H9 (cell line): Measurements from ENCODE around the gene ZFP92. TPM values are rescaled to one million over a fixed set of nuclear protein-coding genes. Genes with fewer than 3 reads are reported as not detected.
"Not testable (repeated sequence)": the region's sequence is repeated elsewhere in the genome, so short reads cannot be mapped to it uniquely, and the experiment has no call there.

Experiments used
- DNase-seq: peaks from one replicate; pipeline ENCODE4 v3.0.0-alpha.2; 2017
- H2AFZ ChIP-seq: one replicate; pipeline ENCODE4 v1.6.1; 2013; ENCODE audit warnings: mild to moderate bottlenecking, low read length, control low read depth, moderate library complexity
- H2AK5ac ChIP-seq: 2 replicates; pipeline ENCODE4 v1.6.1; 2013; ENCODE audit warnings: low read length, control low read depth, mixed read lengths; ENCODE audit not compliant: insufficient read length
- H2BK120ac ChIP-seq: one replicate; pipeline ENCODE4 v1.6.1; 2013; ENCODE audit warnings: low read depth, mild to moderate bottlenecking, low read length, control low read depth, inconsistent platforms; ENCODE audit not compliant: poor library complexity, severe bottlenecking
- H2BK12ac ChIP-seq: 2 replicates; pipeline ENCODE4 v1.6.1; 2013; ENCODE audit warnings: low read length, control low read depth, mixed read lengths, low read depth; ENCODE audit not compliant: insufficient read length
- H2BK15ac ChIP-seq: 2 replicates; pipeline ENCODE4 v1.6.1; 2013; ENCODE audit warnings: low read depth, low read length, control low read depth
- H2BK20ac ChIP-seq: one replicate; pipeline ENCODE4 v1.6.1; 2013; ENCODE audit warnings: low read depth, mild to moderate bottlenecking, low read length, control low read depth, inconsistent platforms; ENCODE audit not compliant: poor library complexity, severe bottlenecking
- H2BK5ac ChIP-seq: 2 replicates; pipeline ENCODE4 v1.6.1; 2013; ENCODE audit warnings: low read length, control low read depth, mixed read lengths; ENCODE audit not compliant: insufficient read length
- H3K14ac ChIP-seq: 2 replicates; pipeline ENCODE4 v1.6.1; 2013; ENCODE audit warnings: low read length, control low read depth; ENCODE audit not compliant: insufficient read depth
- H3K18ac ChIP-seq: 2 replicates; pipeline ENCODE4 v1.6.1; 2013; ENCODE audit warnings: low read depth, mild to moderate bottlenecking, mixed read lengths, low read length, control low read depth; ENCODE audit not compliant: insufficient read length
- H3K23ac ChIP-seq: 2 replicates; pipeline ENCODE4 v1.6.1; 2013; ENCODE audit warnings: low read length, control low read depth, mixed read lengths, low read depth; ENCODE audit not compliant: insufficient read length
- H3K23me2 ChIP-seq: 2 replicates; pipeline ENCODE4 v1.6.1; 2013; ENCODE audit warnings: low read depth, mild to moderate bottlenecking, mixed read lengths, low read length, control low read depth; ENCODE audit not compliant: insufficient read length, poor library complexity, severe bottlenecking
- H3K27ac ChIP-seq: 2 replicates; pipeline ENCODE4 v1.5.1; 2013; ENCODE audit warnings: low read length, control low read depth, mixed read lengths, low read depth; ENCODE audit not compliant: insufficient read length
- H3K27me3 ChIP-seq: 2 replicates; pipeline ENCODE4 v1.6.1; 2013; ENCODE audit warnings: low read length, control low read depth, inconsistent platforms; ENCODE audit not compliant: insufficient read depth
- H3K4ac ChIP-seq: 2 replicates; pipeline ENCODE4 v1.6.1; 2013; ENCODE audit warnings: low read depth, mild to moderate bottlenecking, control low read depth, inconsistent platforms, low read length, moderate library complexity
- H3K4me1 ChIP-seq: 2 replicates; pipeline ENCODE4 v1.6.1; 2013; ENCODE audit warnings: low read length, control low read depth, inconsistent platforms; ENCODE audit not compliant: insufficient read depth
- H3K4me2 ChIP-seq: 2 replicates; pipeline ENCODE4 v1.6.1; 2013; ENCODE audit warnings: low read length, control low read depth, mixed read lengths; ENCODE audit not compliant: insufficient read length, insufficient read depth
- H3K56ac ChIP-seq: 2 replicates; pipeline ENCODE4 v1.6.1; 2013; ENCODE audit warnings: low read depth, mild to moderate bottlenecking, mixed read lengths, low read length, control low read depth; ENCODE audit not compliant: insufficient read length
- H3K79me1 ChIP-seq: 2 replicates; pipeline ENCODE4 v1.6.1; 2013; ENCODE audit warnings: low read depth, mild to moderate bottlenecking, moderate library complexity, low read length, control low read depth, inconsistent platforms; ENCODE audit not compliant: insufficient read depth, poor library complexity, severe bottlenecking
- H3K79me2 ChIP-seq: 2 replicates; pipeline ENCODE4 v1.6.1; 2013; ENCODE audit warnings: low read length, control low read depth, inconsistent platforms; ENCODE audit not compliant: insufficient read depth
- H3K9ac ChIP-seq: 2 replicates; pipeline ENCODE4 v1.6.1; 2013; ENCODE audit warnings: low read length, control low read depth, mixed read lengths; ENCODE audit not compliant: insufficient read length; ENCODE audit errors: extremely low read depth
- H3K9me3 ChIP-seq: one replicate; pipeline ENCODE4 v1.6.1; 2013; ENCODE audit warnings: low read depth, low read length, inconsistent platforms; ENCODE audit not compliant: control insufficient read depth
- H3T11ph ChIP-seq: one replicate; pipeline ENCODE4 v1.6.1; 2013; ENCODE audit warnings: mild to moderate bottlenecking, low read length, control low read depth, inconsistent platforms
- H4K20me1 ChIP-seq: one replicate; pipeline ENCODE4 v1.6.1; 2013; ENCODE audit not compliant: control insufficient read depth, insufficient read length, insufficient read depth
- H4K5ac ChIP-seq: 2 replicates; pipeline ENCODE4 v1.6.1; 2013; ENCODE audit warnings: low read depth, mild to moderate bottlenecking, mixed read lengths, low read length, control low read depth; ENCODE audit not compliant: insufficient read length
- H4K8ac ChIP-seq: replicated peaks from 2 replicates; pipeline ENCODE4 v1.6.1; 2013; ENCODE audit warnings: low read length, control low read depth, mixed read lengths, low read depth; ENCODE audit not compliant: insufficient read length
- H4K91ac ChIP-seq: 2 replicates; pipeline ENCODE4 v1.6.1; 2013; ENCODE audit warnings: low read depth, mild to moderate bottlenecking, moderate library complexity, mixed read lengths, low read length, control low read depth; ENCODE audit not compliant: insufficient read length
- H3K27ac Mint-ChIP-seq, 3 experiments: 2 replicates in 2 of 3; 3 replicates in 1 of 3; pipeline ENCODE4 v1.8.0; 2020 to 2021; ENCODE audit warnings: mixed read lengths in 3 of 3, mild to moderate bottlenecking in 1 of 3, moderate library complexity in 1 of 3
- H3K27me3 Mint-ChIP-seq: 2 replicates; pipeline ENCODE4 v1.8.0; 2021; ENCODE audit warnings: low read depth, mild to moderate bottlenecking, moderate library complexity, mixed read lengths
- H3K36me3 Mint-ChIP-seq, 3 experiments: 2 replicates in 2 of 3; 3 replicates in 1 of 3; pipeline ENCODE4 v1.8.0; 2020 to 2021; ENCODE audit warnings: low read depth in 3 of 3, mixed read lengths in 3 of 3; ENCODE audit not compliant: insufficient read depth in 1 of 3
- H3K4me1 Mint-ChIP-seq, 2 experiments: 2 replicates each; pipeline ENCODE4 v1.8.0; 2020; ENCODE audit warnings: mixed read lengths in 2 of 2
- H3K4me3 Mint-ChIP-seq, 2 experiments: 2 replicates in 1 of 2; 3 replicates in 1 of 2; pipeline ENCODE4 v1.8.0; 2020 to 2021; ENCODE audit warnings: mild to moderate bottlenecking in 2 of 2, mixed read lengths in 2 of 2, moderate library complexity in 1 of 2
- H3K9me3 Mint-ChIP-seq, 2 experiments: 2 replicates in 1 of 2; 3 replicates in 1 of 2; pipeline ENCODE4 v1.8.0; 2020; ENCODE audit warnings: mild to moderate bottlenecking in 2 of 2, mixed read lengths in 2 of 2, moderate library complexity in 1 of 2
- WGBS: extraction: QIAGEN DNeasy Blood & Tissue Kit; methylation state at CpG from one replicate; pipeline ENCODE4 v1.1.7; 2013; ENCODE audit warnings: missing lambda C conversion rate, low lambda C conversion rate, mixed read lengths; ENCODE audit not compliant: insufficient read length; ENCODE audit errors: extremely low coverage; 5-methylcytosine and 5-hydroxymethylcytosine counted together
- total RNA-seq: library from RNA; stranded (reverse); gene quantifications from 2 replicates; pipeline ENCODE4 v1.2.1, GENCODE V29; 2021
- TF ChIP-seq, protein P1 (sequence below): fragments of 200-600 bp; sonication (generic); conservative IDR thresholded peaks from 3 replicates; pipeline ENCODE4 v1.8.0; 2021; ENCODE audit warnings: antibody characterized with exemption, mild to moderate bottlenecking

ZFP92 gene
- total RNA-seq, 1 experiment from 2014 or later: 0.68 TPM

DNA sequence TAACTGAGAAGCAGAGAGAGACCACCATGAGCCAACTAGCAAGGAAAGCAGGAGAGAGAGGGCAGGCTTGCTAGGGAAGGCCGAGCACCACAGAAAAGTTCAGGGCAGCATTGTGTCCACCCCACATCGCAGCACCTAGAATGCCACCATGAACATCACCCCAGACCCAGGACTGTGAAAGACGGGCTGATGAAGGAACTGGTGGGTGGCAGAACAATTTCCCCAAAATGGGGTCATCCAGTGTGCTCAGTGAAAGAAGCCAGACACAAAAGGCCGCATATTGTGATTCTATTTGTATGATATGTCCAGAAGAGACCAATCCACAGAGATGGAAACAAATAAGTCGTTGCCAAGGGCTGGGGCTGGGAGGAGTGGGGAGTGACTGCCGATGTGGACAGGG lies 26.9 kb upstream of the ZFP92 start:
- no peak overlapping the region for H3K4ac ChIP-seq
- H3K27ac ChIP-seq: no peak overlapping the region
- H3K79me2 ChIP-seq: no peaks in the 10 kb centered on the region
- H3K36me3 Mint-ChIP-seq: peaks cover 0 to 2% (median 0%) of the 10 kb centered on the region in 3 experiments; a peak in 1 of 7 replicates
- no peak overlapping the region for H4K5ac ChIP-seq
- no peak overlapping the region for H3K9ac ChIP-seq
- TF ChIP-seq, protein P1, sequence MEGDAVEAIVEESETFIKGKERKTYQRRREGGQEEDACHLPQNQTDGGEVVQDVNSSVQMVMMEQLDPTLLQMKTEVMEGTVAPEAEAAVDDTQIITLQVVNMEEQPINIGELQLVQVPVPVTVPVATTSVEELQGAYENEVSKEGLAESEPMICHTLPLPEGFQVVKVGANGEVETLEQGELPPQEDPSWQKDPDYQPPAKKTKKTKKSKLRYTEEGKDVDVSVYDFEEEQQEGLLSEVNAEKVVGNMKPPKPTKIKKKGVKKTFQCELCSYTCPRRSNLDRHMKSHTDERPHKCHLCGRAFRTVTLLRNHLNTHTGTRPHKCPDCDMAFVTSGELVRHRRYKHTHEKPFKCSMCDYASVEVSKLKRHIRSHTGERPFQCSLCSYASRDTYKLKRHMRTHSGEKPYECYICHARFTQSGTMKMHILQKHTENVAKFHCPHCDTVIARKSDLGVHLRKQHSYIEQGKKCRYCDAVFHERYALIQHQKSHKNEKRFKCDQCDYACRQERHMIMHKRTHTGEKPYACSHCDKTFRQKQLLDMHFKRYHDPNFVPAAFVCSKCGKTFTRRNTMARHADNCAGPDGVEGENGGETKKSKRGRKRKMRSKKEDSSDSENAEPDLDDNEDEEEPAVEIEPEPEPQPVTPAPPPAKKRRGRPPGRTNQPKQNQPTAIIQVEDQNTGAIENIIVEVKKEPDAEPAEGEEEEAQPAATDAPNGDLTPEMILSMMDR: no peak
- WGBS: no CpG with 5 or more reads among the region's 6 CpGs
- H3K18ac ChIP-seq: no peak overlapping the region
- DNase-seq: no peak
- peaks cover 0 to under 1% of the 10 kb centered on the region in 2 experiments; a peak in 1 of 4 replicates for H3K4me1 Mint-ChIP-seq
- no peak overlapping the region for H2BK5ac ChIP-seq
- H2AK5ac ChIP-seq: no peak overlapping the region
- no peak overlapping the region for H3K14ac ChIP-seq
- no peak overlapping the region for H3K4me3 Mint-ChIP-seq
- H3K9me3 Mint-ChIP-seq: peaks cover 31 to 37% of the 10 kb centered on the region in 2 experiments
- H3K4me2 ChIP-seq: no peak overlapping the region
- no peaks in the 10 kb centered on the region for H3K23me2 ChIP-seq
- H3K23ac ChIP-seq: no peak overlapping the region
- H2BK120ac ChIP-seq: no peak overlapping the region
- no peak overlapping the region for H3T11ph ChIP-seq
- H2AFZ ChIP-seq: no peak overlapping the region
- no peak overlapping the region for H3K27ac Mint-ChIP-seq
- H3K27me3 Mint-ChIP-seq: peaks cover 3% of the 10 kb centered on the region
- no peaks in the 10 kb centered on the region for H4K20me1 ChIP-seq
- H3K9me3 ChIP-seq: peaks cover 57% of the 10 kb centered on the region
- H3K27me3 ChIP-seq: no peaks in the 10 kb centered on the region
- no peak overlapping the region for H2BK12ac ChIP-seq
- H3K56ac ChIP-seq: no peak overlapping the region
- H2BK15ac ChIP-seq: no peak overlapping the region
- H4K91ac ChIP-seq: no peak overlapping the region
- H4K8ac ChIP-seq: no peak overlapping the region
- no peak overlapping the region for H2BK20ac ChIP-seq
- H3K4me1 ChIP-seq: no peaks in the 10 kb centered on the region
- H3K79me1 ChIP-seq: no peaks in the 10 kb centered on the region

DNA sequence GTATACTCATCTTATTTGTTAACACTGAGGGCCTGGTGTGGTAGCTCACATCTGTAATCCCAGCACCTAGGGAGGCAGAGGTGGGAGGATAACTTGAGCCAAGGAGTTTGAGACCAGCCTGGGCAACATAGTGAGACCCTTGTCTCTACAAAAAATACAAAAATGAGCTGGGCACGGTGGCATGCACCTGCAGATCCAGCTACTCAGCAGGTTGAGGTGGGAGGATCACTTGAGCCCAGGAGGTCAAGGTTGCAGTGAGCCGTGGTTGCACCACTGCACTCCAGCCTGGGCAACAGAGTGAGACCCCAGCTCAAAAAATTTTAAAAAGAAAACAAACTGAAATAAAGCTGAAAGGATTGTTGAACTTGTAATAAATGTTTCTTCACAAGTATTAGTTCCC lies 26.3 kb upstream of the ZFP92 start:
- not testable (repeated sequence) for H2BK12ac ChIP-seq, H4K5ac ChIP-seq, H3K4me1 ChIP-seq, H4K91ac ChIP-seq, H2BK120ac ChIP-seq, H2BK5ac ChIP-seq, H2BK15ac ChIP-seq, H3K56ac ChIP-seq, H4K20me1 ChIP-seq, H3K79me2 ChIP-seq, H3K9ac ChIP-seq, H2AK5ac ChIP-seq, H4K8ac ChIP-seq, H3K23me2 ChIP-seq, DNase-seq, H3K36me3 Mint-ChIP-seq, H3K18ac ChIP-seq, H3K27me3 Mint-ChIP-seq, H3K27me3 ChIP-seq, H3K23ac ChIP-seq, H3K4me2 ChIP-seq, H3K27ac Mint-ChIP-seq, H3K4me1 Mint-ChIP-seq, H3T11ph ChIP-seq, H2BK20ac ChIP-seq, H3K14ac ChIP-seq, H3K27ac ChIP-seq, H3K4ac ChIP-seq, H3K79me1 ChIP-seq, H2AFZ ChIP-seq, H3K4me3 Mint-ChIP-seq
- no CpG with 5 or more reads among the region's 2 CpGs for WGBS
- peaks cover 57% of the 10 kb centered on the region for H3K9me3 ChIP-seq
- peaks cover 29 to 32% of the 10 kb centered on the region in 2 experiments for H3K9me3 Mint-ChIP-seq
